ENCODE data around the gene OR52E6.

Gene OR52E6

DNA sequence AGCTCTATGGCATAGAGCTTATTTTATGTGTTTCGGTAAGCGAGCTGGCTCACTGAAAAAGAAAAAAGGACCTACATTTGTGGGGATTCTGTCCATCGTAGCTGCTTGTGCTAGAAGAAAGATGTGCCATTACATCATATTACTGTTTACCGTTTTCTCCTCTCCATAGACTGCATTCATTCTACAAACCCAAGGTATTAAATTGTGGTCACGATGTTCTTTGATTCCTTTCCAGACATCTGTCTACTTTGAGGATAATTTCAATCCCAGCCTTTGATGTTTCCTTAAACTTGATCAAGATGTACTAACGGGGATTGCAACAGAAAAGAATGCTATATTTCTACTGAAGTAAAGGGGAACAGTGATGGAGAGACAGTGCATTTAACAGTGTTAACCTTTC is 45.2 kb downstream of the OR52E6 start:
- no peak overlapping the region for H3K4me3 ChIP-seq (replicated peaks; ENCODE audit: insufficient read depth, low read length)
- no peak overlapping the region for H3K27ac ChIP-seq (replicated peaks)
- no peak for DNase-seq (ENCODE audit: low read depth in 1 of 2, low spot score in 1 of 2)
- H3K27me3 ChIP-seq (ENCODE audit: insufficient read depth, poor library complexity, severe bottlenecking), result no peaks in the 10 kb centered on the region
- TF ChIP-seq SPI1 (IDR thresholded peaks at IDR 0.05; ENCODE audit: borderline replicate concordance, low read depth) (no peak), POLR2AphosphoS5 (IDR thresholded peaks at IDR 0.05; ENCODE audit: low read depth) (no peak), GABPA (IDR thresholded peaks at IDR 0.05; ENCODE audit: low read depth) (no peak)
- TF ChIP-seq, protein P1, sequence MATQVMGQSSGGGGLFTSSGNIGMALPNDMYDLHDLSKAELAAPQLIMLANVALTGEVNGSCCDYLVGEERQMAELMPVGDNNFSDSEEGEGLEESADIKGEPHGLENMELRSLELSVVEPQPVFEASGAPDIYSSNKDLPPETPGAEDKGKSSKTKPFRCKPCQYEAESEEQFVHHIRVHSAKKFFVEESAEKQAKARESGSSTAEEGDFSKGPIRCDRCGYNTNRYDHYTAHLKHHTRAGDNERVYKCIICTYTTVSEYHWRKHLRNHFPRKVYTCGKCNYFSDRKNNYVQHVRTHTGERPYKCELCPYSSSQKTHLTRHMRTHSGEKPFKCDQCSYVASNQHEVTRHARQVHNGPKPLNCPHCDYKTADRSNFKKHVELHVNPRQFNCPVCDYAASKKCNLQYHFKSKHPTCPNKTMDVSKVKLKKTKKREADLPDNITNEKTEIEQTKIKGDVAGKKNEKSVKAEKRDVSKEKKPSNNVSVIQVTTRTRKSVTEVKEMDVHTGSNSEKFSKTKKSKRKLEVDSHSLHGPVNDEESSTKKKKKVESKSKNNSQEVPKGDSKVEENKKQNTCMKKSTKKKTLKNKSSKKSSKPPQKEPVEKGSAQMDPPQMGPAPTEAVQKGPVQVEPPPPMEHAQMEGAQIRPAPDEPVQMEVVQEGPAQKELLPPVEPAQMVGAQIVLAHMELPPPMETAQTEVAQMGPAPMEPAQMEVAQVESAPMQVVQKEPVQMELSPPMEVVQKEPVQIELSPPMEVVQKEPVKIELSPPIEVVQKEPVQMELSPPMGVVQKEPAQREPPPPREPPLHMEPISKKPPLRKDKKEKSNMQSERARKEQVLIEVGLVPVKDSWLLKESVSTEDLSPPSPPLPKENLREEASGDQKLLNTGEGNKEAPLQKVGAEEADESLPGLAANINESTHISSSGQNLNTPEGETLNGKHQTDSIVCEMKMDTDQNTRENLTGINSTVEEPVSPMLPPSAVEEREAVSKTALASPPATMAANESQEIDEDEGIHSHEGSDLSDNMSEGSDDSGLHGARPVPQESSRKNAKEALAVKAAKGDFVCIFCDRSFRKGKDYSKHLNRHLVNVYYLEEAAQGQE (IDR thresholded peaks at IDR 0.05; ENCODE audit: insufficient replicate concordance, low read depth), result no peak
- TF ChIP-seq, protein P2, sequence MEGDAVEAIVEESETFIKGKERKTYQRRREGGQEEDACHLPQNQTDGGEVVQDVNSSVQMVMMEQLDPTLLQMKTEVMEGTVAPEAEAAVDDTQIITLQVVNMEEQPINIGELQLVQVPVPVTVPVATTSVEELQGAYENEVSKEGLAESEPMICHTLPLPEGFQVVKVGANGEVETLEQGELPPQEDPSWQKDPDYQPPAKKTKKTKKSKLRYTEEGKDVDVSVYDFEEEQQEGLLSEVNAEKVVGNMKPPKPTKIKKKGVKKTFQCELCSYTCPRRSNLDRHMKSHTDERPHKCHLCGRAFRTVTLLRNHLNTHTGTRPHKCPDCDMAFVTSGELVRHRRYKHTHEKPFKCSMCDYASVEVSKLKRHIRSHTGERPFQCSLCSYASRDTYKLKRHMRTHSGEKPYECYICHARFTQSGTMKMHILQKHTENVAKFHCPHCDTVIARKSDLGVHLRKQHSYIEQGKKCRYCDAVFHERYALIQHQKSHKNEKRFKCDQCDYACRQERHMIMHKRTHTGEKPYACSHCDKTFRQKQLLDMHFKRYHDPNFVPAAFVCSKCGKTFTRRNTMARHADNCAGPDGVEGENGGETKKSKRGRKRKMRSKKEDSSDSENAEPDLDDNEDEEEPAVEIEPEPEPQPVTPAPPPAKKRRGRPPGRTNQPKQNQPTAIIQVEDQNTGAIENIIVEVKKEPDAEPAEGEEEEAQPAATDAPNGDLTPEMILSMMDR (IDR thresholded peaks at IDR 0.05; ENCODE audit: insufficient read depth, low read length), result no peak

DNA sequence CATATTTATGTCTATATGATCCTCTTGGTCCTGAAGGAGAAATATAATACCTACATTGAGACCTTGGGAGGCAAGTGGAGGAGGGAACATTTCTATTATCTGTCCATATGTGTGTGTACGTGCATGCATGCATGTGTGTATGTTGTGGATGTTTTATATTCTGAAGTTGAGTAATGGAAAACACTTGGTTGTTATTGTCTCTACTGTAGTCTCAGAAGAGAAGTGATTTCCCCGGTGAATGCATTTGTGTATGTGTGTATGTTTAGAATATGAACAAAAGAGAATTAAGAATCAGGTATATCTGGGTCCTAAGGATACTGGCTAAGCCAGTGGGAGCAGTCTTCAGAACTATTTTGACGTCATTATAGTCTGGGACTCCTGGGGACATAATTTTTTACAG is 50.5 kb downstream of the OR52E6 start, which contains the start of gene OR52N1:
OR52N1 (minus strand) TSS at position 101 of the 400 bp plus-strand sequence. CDS start 2,449 bp downstream, outside the sequence.
- DNase-seq (ENCODE audit: low read depth in 1 of 2, low spot score in 1 of 2), result no peak
- TF ChIP-seq POLR2AphosphoS5 (IDR thresholded peaks at IDR 0.05; ENCODE audit: low read depth) (no peak), GABPA (IDR thresholded peaks at IDR 0.05; ENCODE audit: low read depth) (no peak), SPI1 (IDR thresholded peaks at IDR 0.05; ENCODE audit: borderline replicate concordance, low read depth) (no peak)
- TF ChIP-seq, protein P1 (IDR thresholded peaks at IDR 0.05; ENCODE audit: insufficient replicate concordance, low read depth), result no peak
- TF ChIP-seq, protein P2 (IDR thresholded peaks at IDR 0.05; ENCODE audit: insufficient read depth, low read length), result no peak
- H3K4me3 ChIP-seq (replicated peaks; ENCODE audit: insufficient read depth, low read length), result no peak within 1 kb of the TSS
- no peak within 1 kb of the TSS for H3K27ac ChIP-seq (replicated peaks)
- no peaks in the 10 kb centered on the region for H3K27me3 ChIP-seq (ENCODE audit: insufficient read depth, poor library complexity, severe bottlenecking)
